Brain microvascular endothelial cell (primary cell): Measurements from ENCODE around the gene CCNT2.
"Not testable (repeated sequence)": the region's sequence is repeated elsewhere in the genome, so short reads cannot be mapped to it uniquely, and the experiment has no call there.

ENCODE experiments used
- DNase-seq: peaks from one replicate; pipeline ENCODE4 v3.0.0-alpha.2; 2020
- H3K27ac ChIP-seq: fragments of 250-450 bp; sonication (Bioruptor Pico); 2 replicates; pipeline ENCODE4 v1.5.1; 2020; ENCODE audit warnings: mild to moderate bottlenecking, moderate library complexity
- H3K27me3 ChIP-seq: fragments of 250-450 bp; sonication (Bioruptor Pico); replicated peaks from 2 replicates; pipeline ENCODE4 v1.5.1; 2020; ENCODE audit warnings: mild to moderate bottlenecking
- H3K36me3 ChIP-seq: fragments of 250-450 bp; sonication (Bioruptor Pico); replicated peaks from 2 replicates; pipeline ENCODE4 v1.5.1; 2020; ENCODE audit warnings: mild to moderate bottlenecking
- H3K4me3 ChIP-seq: 2 replicates; pipeline ENCODE4 v1.5.1; 2011; ENCODE audit warnings: low read depth, mild to moderate bottlenecking, control low read depth, low read length, moderate library complexity
- in situ Hi-C: cut with HindIII; loops from 2 replicates; pipeline ENCODE4 v1.10.0; 2017; ENCODE audit warnings: low sequenced_read_pairs, low pct_ligation_motif_present
- TF ChIP-seq, protein P1 (sequence below): IDR thresholded peaks from 2 replicates; pipeline ENCODE4 v1.5.1; 2011; ENCODE audit warnings: low read depth, mild to moderate bottlenecking, moderate library complexity, low read length, control low read depth, inconsistent platforms; ENCODE audit errors: missing control alignments

CCNT2 gene

GRCh38 chr2:134950886-134951285, 32.3 kb downstream of the CCNT2 start:
- H3K36me3 ChIP-seq: peaks cover 39% of the 10 kb centered on the region
- no peaks in the 10 kb centered on the region for H3K27me3 ChIP-seq
- TF ChIP-seq, protein P1, sequence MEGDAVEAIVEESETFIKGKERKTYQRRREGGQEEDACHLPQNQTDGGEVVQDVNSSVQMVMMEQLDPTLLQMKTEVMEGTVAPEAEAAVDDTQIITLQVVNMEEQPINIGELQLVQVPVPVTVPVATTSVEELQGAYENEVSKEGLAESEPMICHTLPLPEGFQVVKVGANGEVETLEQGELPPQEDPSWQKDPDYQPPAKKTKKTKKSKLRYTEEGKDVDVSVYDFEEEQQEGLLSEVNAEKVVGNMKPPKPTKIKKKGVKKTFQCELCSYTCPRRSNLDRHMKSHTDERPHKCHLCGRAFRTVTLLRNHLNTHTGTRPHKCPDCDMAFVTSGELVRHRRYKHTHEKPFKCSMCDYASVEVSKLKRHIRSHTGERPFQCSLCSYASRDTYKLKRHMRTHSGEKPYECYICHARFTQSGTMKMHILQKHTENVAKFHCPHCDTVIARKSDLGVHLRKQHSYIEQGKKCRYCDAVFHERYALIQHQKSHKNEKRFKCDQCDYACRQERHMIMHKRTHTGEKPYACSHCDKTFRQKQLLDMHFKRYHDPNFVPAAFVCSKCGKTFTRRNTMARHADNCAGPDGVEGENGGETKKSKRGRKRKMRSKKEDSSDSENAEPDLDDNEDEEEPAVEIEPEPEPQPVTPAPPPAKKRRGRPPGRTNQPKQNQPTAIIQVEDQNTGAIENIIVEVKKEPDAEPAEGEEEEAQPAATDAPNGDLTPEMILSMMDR: no peak
- no peak for DNase-seq
- no peak overlapping the region for H3K4me3 ChIP-seq
- H3K27ac ChIP-seq: no peak overlapping the region
- in situ Hi-C loops: no loop called here

DNA sequence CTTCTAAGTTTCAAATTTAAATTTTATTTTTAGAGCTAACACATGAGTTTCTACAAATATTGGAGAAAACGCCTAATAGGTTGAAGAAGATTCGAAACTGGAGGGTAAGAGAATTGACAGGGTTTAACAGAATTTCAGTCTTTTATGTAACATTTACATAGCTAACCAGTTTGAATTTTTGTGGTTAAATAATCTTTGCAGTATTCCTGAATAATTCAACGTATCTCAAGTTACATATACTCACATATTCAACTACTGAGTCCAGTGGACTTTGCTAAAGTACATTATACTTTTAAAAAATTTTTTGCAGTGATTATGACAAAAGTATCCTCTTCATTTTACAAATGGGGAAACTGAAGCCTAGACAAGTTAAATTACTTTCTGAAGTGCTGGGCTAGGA, 34.0 kb downstream of the CCNT2 start:
- TF ChIP-seq, protein P1: no peak
- H3K27me3 ChIP-seq: no peaks in the 10 kb centered on the region
- in situ Hi-C loops: no loop called here
- H3K27ac ChIP-seq: no peak overlapping the region
- no peak overlapping the region for H3K4me3 ChIP-seq
- H3K36me3 ChIP-seq: peaks cover 39% of the 10 kb centered on the region
- no peak for DNase-seq

GRCh38 chr2:134954065-134954464, 35.4 kb downstream of the CCNT2 start:
- Histone ChIP-seq H3K36me3 (peaks cover 34% of the 10 kb centered on the region), H3K27me3 (no peaks in the 10 kb centered on the region), H3K27ac (no peak overlapping the region), H3K4me3 (no peak overlapping the region)
- no peak for DNase-seq
- in situ Hi-C loops: no loop called here
- TF ChIP-seq, protein P1: no peak

DNA sequence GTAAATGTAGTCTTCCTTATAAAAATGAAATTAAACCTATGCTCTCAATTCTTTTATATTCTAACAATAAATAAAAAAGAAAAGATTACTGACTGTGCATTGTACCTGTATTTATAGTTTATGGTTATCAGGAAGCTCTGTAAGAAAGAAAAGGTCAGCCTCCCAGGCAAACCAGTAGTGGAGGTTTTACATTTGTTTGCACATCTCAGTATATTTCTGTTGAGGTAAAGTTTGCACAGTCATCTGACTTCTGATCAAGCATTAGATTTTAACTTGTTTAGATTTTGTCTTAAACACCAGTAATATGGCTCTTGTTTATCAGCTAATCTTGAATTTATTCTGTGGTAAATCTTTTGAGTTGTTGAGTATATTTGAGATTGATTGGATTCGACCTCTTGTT, 37.1 kb downstream of the CCNT2 start:
- TF ChIP-seq, protein P1: no peak
- Histone ChIP-seq H3K36me3 (peaks cover 26% of the 10 kb centered on the region), H3K27me3 (no peaks in the 10 kb centered on the region), H3K4me3 (no peak overlapping the region), H3K27ac (no peak overlapping the region)
- no peak for DNase-seq
- in situ Hi-C loops: no loop called here

DNA sequence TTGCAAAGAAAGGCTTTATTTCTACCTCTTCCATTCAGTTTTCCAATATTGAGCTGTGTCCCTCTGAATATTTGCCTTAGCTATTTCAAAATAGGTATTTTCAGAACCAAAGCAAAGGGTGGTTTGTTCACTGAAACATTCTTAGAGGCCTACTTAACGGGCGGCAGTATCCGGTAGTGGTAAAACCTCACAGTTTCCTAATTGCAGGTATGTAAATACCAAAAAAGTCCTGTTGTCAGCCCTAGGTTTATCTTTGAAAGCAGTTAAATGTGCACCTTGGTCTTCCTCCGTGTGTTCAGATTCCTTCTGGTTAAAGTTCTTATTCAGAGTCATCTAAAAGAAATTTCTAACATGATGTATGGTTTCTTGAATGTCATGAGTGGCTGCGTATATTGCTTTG, 38.9 kb downstream of the CCNT2 start:
- in situ Hi-C loops: no loop called here
- TF ChIP-seq, protein P1: no peak
- H3K36me3 ChIP-seq: peaks cover 26% of the 10 kb centered on the region

GRCh38 chr2:134967166-134967565, 48.5 kb downstream of the CCNT2 start:
- in situ Hi-C loops, H3K4me3 ChIP-seq, H3K36me3 ChIP-seq, H3K27ac ChIP-seq, H3K27me3 ChIP-seq, DNase-seq: not testable (repeated sequence)

More for the DNA sequence above, 38.9 kb downstream of the CCNT2 start:
- Histone ChIP-seq H3K27me3 (no peaks in the 10 kb centered on the region), H3K4me3 (no peak overlapping the region), H3K27ac (no peak overlapping the region)
- no peak for DNase-seq
